Activated naive CD4-positive, alpha-beta T cell treated with anti-CD3 and anti-CD28 coated beads for 36 hours (primary cell): ENCODE results near the gene FRMD4A. TPM values are rescaled to one million over a fixed set of nuclear protein-coding genes. Genes with fewer than 3 reads are reported as not detected.

Source experiments
- CTCF ChIA-PET: fragments of 350-600 bp; sonication (Branson Sonifier 250); formaldehyde crosslinking; loops from one replicate; lab custom pipeline; 2021; ENCODE audit warnings: antibody characterized with exemption; lab: Charles Lee
- DNase-seq: peaks from one replicate; pipeline ENCODE4 v3.0.0-alpha.2; 2020
- H3K27ac Mint-ChIP-seq: one replicate; pipeline ENCODE4 v1.8.0; 2021; ENCODE audit warnings: mild to moderate bottlenecking, mixed read lengths
- H3K27me3 Mint-ChIP-seq: one replicate; pipeline ENCODE4 v1.8.0; 2021; ENCODE audit warnings: low read depth, mixed read lengths
- H3K36me3 Mint-ChIP-seq: one replicate; pipeline ENCODE4 v1.8.0; 2021; ENCODE audit warnings: low read depth, mixed read lengths
- H3K4me1 Mint-ChIP-seq: one replicate; pipeline ENCODE4 v1.8.0; 2021; ENCODE audit warnings: low read depth, mixed read lengths
- H3K4me3 Mint-ChIP-seq: one replicate; pipeline ENCODE4 v1.8.0; 2021; ENCODE audit warnings: mild to moderate bottlenecking, moderate library complexity, mixed read lengths
- H3K9me3 Mint-ChIP-seq: one replicate; pipeline ENCODE4 v1.8.0; 2021; ENCODE audit warnings: mixed read lengths
- intact Hi-C: fragments of 100-400 bp; cut with micrococcal nuclease; formaldehyde crosslinking; loops from one replicate; pipeline ENCODE4 v1.15.1; 2023
- total RNA-seq, 2 experiments: library from RNA; stranded (reverse); gene quantifications; one replicate each; pipeline ENCODE4 v1.2.3, GENCODE V29; 2021

FRMD4A gene
- total RNA-seq, 2 experiments from 2014 or later = 0.69 to 1.1 TPM

GRCh38 chr10:13684252-13684791, 646.4 kb downstream of the FRMD4A start:
- no peak overlapping the region for H3K4me3 Mint-ChIP-seq
- no peak for DNase-seq
- H3K27me3 Mint-ChIP-seq = peaks cover 6% of the 10 kb centered on the region
- no peak overlapping the region for H3K27ac Mint-ChIP-seq
- CTCF ChIA-PET = interaction anchor here (0.6 kb wide), 1 partner anchor 280 kb away, joined by 4 read pairs; no protein-coding TSS in a partner anchor
- H3K4me1 Mint-ChIP-seq = no peaks in the 10 kb centered on the region
- H3K9me3 Mint-ChIP-seq = no peaks in the 10 kb centered on the region
- H3K36me3 Mint-ChIP-seq = no peaks in the 10 kb centered on the region
- intact Hi-C loops = no loop called here

- CTCF ChIA-PET = no interaction called here
- Mint-ChIP-seq H3K27ac (no peak overlapping the region), H3K4me3 (no peak overlapping the region), H3K36me3 (no peaks in the 10 kb centered on the region), H3K4me1 (no peaks in the 10 kb centered on the region), H3K27me3 (peaks cover 10% of the 10 kb centered on the region), H3K9me3 (no peaks in the 10 kb centered on the region)
- intact Hi-C loops = no loop called here
- no peak for DNase-seq
Measured at GRCh38 chr10:13683017-13683416, 647.7 kb downstream of the FRMD4A start.

GRCh38 chr10:13681960-13682359, 648.8 kb downstream of the FRMD4A start:
- intact Hi-C loops = no loop called here
- H3K9me3 Mint-ChIP-seq = no peaks in the 10 kb centered on the region
- no peak for DNase-seq
- H3K27ac Mint-ChIP-seq = no peak overlapping the region
- no peaks in the 10 kb centered on the region for H3K4me1 Mint-ChIP-seq
- peaks cover 10% of the 10 kb centered on the region for H3K27me3 Mint-ChIP-seq
- no peak overlapping the region for H3K4me3 Mint-ChIP-seq
- no peaks in the 10 kb centered on the region for H3K36me3 Mint-ChIP-seq
- CTCF ChIA-PET = no interaction called here

- Mint-ChIP-seq H3K27ac (no peak overlapping the region), H3K27me3 (peaks cover 10% of the 10 kb centered on the region), H3K36me3 (no peaks in the 10 kb centered on the region), H3K9me3 (no peaks in the 10 kb centered on the region), H3K4me1 (no peaks in the 10 kb centered on the region), H3K4me3 (no peak overlapping the region)
- CTCF ChIA-PET = no interaction called here
- intact Hi-C loops = no loop called here
- no peak for DNase-seq
Measured at GRCh38 chr10:13681528-13681927, 649.2 kb downstream of the FRMD4A start.

GRCh38 chr10:13681095-13681494, 649.6 kb downstream of the FRMD4A start:
- Mint-ChIP-seq H3K36me3 (no peaks in the 10 kb centered on the region), H3K9me3 (no peaks in the 10 kb centered on the region), H3K27me3 (peaks cover 10% of the 10 kb centered on the region), H3K27ac (no peak overlapping the region), H3K4me1 (no peaks in the 10 kb centered on the region), H3K4me3 (no peak overlapping the region)
- no peak for DNase-seq
- CTCF ChIA-PET = no interaction called here
- intact Hi-C loops = no loop called here

- DNase-seq = no peak
- H3K4me3 Mint-ChIP-seq = no peak overlapping the region
- CTCF ChIA-PET = no interaction called here
- no peak overlapping the region for H3K27ac Mint-ChIP-seq
- H3K36me3 Mint-ChIP-seq = no peaks in the 10 kb centered on the region
- intact Hi-C loops = no loop called here
- H3K4me1 Mint-ChIP-seq = no peaks in the 10 kb centered on the region
- no peaks in the 10 kb centered on the region for H3K9me3 Mint-ChIP-seq
- H3K27me3 Mint-ChIP-seq = peaks cover 10% of the 10 kb centered on the region
Measured at GRCh38 chr10:13678101-13678843, 652.5 kb downstream of the FRMD4A start.

- Mint-ChIP-seq H3K4me1 (no peaks in the 10 kb centered on the region), H3K27ac (no peak overlapping the region), H3K27me3 (peaks cover 8% of the 10 kb centered on the region), H3K4me3 (no peak overlapping the region), H3K36me3 (no peaks in the 10 kb centered on the region), H3K9me3 (no peaks in the 10 kb centered on the region)
- intact Hi-C loops = no loop called here
- CTCF ChIA-PET = no interaction called here
- DNase-seq = no peak
Measured at GRCh38 chr10:13674645-13675588, 655.8 kb downstream of the FRMD4A start.

GRCh38 chr10:13673156-13673555, 657.6 kb downstream of the FRMD4A start:
- Mint-ChIP-seq H3K4me3 (no peak overlapping the region), H3K36me3 (no peaks in the 10 kb centered on the region), H3K9me3 (no peaks in the 10 kb centered on the region), H3K4me1 (no peaks in the 10 kb centered on the region), H3K27me3 (no peaks in the 10 kb centered on the region), H3K27ac (no peak overlapping the region)
- intact Hi-C loops = no loop called here
- CTCF ChIA-PET = interaction anchor here (0.8 kb wide), 1 partner anchor 13 kb away, joined by 3 read pairs; no protein-coding TSS in a partner anchor
- DNase-seq = no peak

GRCh38 chr10:13672548-13672947, 658.2 kb downstream of the FRMD4A start:
- no peak for DNase-seq
- H3K9me3 Mint-ChIP-seq = no peaks in the 10 kb centered on the region
- intact Hi-C loops = no loop called here
- no peaks in the 10 kb centered on the region for H3K27me3 Mint-ChIP-seq
- CTCF ChIA-PET = interaction anchor here (0.7 kb wide), 1 partner anchor 112 kb away, joined by 3 read pairs; no protein-coding TSS in a partner anchor
- no peak overlapping the region for H3K27ac Mint-ChIP-seq
- H3K4me1 Mint-ChIP-seq = no peaks in the 10 kb centered on the region
- H3K36me3 Mint-ChIP-seq = no peaks in the 10 kb centered on the region
- H3K4me3 Mint-ChIP-seq = no peak overlapping the region

- H3K4me1 Mint-ChIP-seq = no peaks in the 10 kb centered on the region
- no peaks in the 10 kb centered on the region for H3K36me3 Mint-ChIP-seq
- no peak overlapping the region for H3K27ac Mint-ChIP-seq
- CTCF ChIA-PET = interaction anchor here (0.7 kb wide), 1 partner anchor 111 kb away, joined by 3 read pairs; no protein-coding TSS in a partner anchor
- H3K27me3 Mint-ChIP-seq = no peaks in the 10 kb centered on the region
- intact Hi-C loops = no loop called here
- no peak overlapping the region for H3K4me3 Mint-ChIP-seq
- no peaks in the 10 kb centered on the region for H3K9me3 Mint-ChIP-seq
- DNase-seq = no peak
Measured at GRCh38 chr10:13671904-13672303, 658.8 kb downstream of the FRMD4A start.

- intact Hi-C loops = no loop called here
- H3K4me1 Mint-ChIP-seq = no peaks in the 10 kb centered on the region
- DNase-seq = no peak
- CTCF ChIA-PET = no interaction called here
- H3K27me3 Mint-ChIP-seq = no peaks in the 10 kb centered on the region
- H3K36me3 Mint-ChIP-seq = no peaks in the 10 kb centered on the region
- H3K27ac Mint-ChIP-seq = no peak overlapping the region
- no peaks in the 10 kb centered on the region for H3K9me3 Mint-ChIP-seq
- H3K4me3 Mint-ChIP-seq = no peak overlapping the region
Measured at GRCh38 chr10:13670311-13670710, 660.4 kb downstream of the FRMD4A start.

- Mint-ChIP-seq H3K4me1 (no peaks in the 10 kb centered on the region), H3K9me3 (no peaks in the 10 kb centered on the region), H3K4me3 (no peak overlapping the region), H3K27me3 (no peaks in the 10 kb centered on the region), H3K27ac (no peak overlapping the region), H3K36me3 (no peaks in the 10 kb centered on the region)
- CTCF ChIA-PET = interaction anchor here (0.9 kb wide), 1 partner anchor 10 kb away, joined by 3 read pairs; no protein-coding TSS in a partner anchor
- intact Hi-C loops = no loop called here
- DNase-seq = no peak
Measured at GRCh38 chr10:13669901-13670300, 660.8 kb downstream of the FRMD4A start.
